Activated T-cell treated with anti-CD3 and anti-CD28 coated beads for 48 hours (primary cell): ENCODE results near the gene ZKSCAN3.
A peak's percentile ranks its signal among the peaks of the same experiment; 100 is the strongest.
"Not testable (repeated sequence)": the region's sequence is repeated elsewhere in the genome, so short reads cannot be mapped to it uniquely, and the experiment has no call there.

Experiments
- DNase-seq: peaks from one replicate; pipeline ENCODE4 v3.0.0-alpha.2; 2020; ENCODE audit warnings: low read depth

ZKSCAN3 gene

DNA sequence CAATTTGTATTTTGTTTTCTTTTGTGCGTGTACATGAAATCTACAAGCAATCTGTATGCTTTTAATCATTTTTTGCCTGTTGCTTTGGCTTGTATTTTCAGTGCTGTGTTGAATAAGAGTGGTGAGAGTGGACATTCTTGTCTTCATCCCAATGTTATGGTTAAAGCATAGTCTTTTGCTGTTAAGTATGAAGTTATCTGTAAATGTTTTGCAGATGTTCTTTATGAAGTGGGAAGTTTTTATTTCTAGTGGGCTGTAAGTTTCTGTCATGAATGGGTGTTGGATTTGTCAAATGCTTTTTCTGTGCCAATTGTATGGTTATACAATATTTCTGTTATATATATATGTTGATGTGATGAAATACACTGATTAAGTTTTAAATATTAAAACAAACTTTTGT lies 24.2 kb downstream of the ZKSCAN3 start:
- DNase-seq: no peak

- DNase-seq: no peak
Observed at GRCh38 chr6:28377879-28378278, 28.1 kb downstream of the ZKSCAN3 start.

- no peak for DNase-seq
Observed at GRCh38 chr6:28378644-28379043, 28.9 kb downstream of the ZKSCAN3 start.

DNA sequence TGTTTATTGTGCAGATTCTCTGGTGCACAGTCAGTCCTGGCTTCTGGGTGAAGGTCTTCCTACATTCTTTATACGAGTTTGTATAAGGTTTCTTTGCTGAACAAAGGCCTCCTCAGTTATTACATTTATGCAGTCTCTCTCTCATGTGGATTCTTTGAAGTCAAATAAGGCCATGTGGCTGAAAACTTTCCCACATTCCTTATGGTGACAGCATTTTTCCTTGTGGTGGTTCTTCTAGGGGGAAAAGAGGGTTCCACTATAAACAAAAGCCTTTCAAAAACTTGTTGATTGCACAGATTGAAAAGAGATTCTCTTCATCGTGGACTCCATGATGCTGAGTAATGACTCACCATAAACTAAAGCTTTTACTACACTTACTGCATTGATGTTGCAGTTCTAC lies 30.6 kb downstream of the ZKSCAN3 start:
- no peak for DNase-seq

- peak; percentile 26 for DNase-seq
Observed at GRCh38 chr6:28383235-28384142, 33.7 kb downstream of the ZKSCAN3 start.

- DNase-seq: no peak
Observed at GRCh38 chr6:28384143-28384533, 34.4 kb downstream of the ZKSCAN3 start.

DNA sequence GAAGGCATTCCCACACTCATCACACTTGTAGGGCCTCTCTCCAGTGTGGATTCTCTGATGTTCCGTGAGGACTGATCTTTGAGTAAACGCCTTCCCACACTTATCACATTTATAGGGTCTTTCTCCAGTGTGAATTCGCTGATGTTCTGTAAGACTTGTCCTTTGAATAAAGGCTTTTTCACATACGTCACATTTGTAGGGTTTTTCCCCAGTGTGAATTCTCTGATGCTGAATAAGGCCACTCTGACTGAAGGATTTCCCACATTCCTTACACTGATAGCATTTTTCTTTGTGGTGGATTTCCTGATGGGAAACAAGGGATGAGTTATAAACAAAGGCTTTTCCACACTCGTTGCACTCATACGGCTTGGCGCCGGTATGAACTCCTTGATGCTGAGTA lies 40.9 kb downstream of the ZKSCAN3 start:
- no peak for DNase-seq

DNA sequence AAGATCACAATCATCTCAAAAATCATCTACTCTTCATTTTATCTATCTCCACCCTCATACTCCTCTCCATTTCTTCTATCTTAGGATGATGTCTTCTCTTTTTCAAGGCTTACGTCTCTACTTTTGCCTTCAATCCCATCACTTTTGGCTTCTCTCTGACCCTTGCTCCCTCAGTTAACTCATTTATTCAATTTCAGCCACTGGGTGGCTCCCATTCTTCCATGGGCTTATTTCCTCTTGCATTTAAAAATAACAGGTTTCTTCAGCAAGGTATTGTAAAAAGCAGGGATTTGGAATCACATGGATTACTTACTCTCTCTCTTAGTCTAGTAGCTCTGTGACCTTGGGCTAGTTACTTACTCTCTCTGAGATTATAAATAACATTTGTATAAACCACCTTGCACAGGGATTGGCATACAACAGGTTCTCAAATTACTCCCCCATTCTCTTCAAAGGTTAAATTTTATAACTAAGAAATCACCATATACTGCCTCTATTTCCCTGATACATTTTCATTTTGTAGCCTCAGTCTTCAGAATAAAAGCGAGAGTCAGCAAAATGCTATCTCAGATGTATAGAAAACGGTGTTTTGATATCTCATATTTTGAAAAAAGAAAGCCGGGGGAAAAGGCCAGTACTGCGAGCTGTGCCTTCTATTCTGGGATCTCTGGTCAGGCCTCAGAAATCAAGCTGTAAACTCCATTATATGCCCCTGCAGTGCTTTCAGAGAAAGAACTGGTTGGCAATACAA lies 44.3 kb downstream of the ZKSCAN3 start:
- DNase-seq: no peak

GRCh38 chr6:28395918-28396317 lies 46.2 kb downstream of the ZKSCAN3 start:
- DNase-seq: no peak

DNA sequence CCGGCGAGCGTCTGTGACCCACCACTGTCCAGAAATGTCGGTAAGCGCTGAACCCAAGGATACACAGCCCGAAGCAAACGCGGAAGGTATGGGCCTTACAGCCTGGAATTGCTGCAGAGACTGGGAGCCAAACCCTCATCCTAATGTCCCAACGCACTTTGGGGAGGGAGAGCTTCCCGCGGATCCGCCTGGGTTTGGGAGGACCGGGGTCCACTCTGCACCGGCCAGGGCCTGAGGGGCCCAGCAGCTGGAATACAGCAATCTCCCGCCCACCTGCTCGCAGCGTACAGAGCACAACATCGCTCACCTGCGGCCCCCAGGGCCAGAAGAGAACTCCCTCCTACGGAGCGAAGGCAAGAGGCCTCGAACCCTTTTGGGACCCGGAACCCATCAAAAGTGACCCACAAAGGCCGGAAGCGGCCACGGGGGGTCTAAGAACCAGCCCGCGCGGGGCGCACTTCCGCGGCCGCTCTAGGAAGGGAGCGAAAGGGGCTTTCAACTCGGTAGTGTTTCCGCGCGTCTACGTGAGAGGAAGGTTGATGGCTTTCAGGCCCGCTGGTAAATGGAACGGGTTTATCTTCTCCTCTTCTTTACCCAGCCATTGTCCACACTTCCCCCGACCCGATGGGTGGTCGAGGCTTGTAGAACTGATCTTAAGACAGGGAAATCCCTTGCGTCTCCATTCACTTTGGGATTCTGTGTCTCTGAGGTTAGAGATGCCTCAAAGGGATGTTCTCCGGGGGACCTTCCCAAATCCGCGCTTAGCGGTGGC lies 49.8 kb downstream of the ZKSCAN3 start, which contains the start of gene ZSCAN12:
ZSCAN12 (minus strand) TSS at position 398 of the 772 bp plus-strand sequence. CDS start 1,342 bp downstream, outside the sequence.
- peak; percentile 82 for DNase-seq

- no peak for DNase-seq
Observed at GRCh38 chr6:28400122-28400451, 50.3 kb downstream of the ZKSCAN3 start.

DNA sequence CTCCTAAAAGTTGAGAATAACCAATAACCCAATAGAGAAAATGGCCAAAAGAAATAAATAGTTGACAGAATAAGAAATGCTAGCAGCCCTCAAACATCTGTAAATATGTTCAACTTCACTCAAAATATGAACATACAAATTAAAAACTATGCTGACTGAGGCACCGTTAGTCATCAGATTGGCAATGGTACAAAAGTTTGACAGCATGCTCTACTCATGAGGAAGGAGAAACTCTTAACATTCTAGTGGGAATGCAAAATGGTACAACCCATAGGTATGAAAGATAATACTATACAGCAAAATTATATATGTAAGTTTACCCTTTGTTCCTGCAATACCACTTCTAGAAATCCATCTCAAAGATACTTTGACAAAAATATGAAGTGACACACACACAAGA lies 51.4 kb downstream of the ZKSCAN3 start:
- no peak for DNase-seq

DNA sequence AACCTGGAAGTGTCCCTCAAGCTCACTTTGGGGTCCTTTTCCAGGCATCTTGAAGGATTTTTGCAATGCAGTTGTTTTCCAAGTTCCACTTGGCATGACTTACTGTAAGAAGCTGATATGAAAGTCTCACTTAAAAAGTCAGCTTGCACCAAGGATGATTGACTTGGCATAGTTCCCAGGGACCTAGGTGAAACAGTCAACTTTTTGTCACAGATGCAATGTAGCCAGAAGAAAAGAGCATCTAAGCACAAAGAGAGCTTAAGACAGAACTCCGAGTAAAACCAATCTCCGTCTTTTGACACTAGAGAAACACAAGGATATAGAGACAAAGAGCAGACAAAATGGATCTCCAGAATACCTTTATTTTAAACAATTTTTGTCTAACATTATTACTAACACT lies 52.5 kb downstream of the ZKSCAN3 start:
- no peak for DNase-seq

DNA sequence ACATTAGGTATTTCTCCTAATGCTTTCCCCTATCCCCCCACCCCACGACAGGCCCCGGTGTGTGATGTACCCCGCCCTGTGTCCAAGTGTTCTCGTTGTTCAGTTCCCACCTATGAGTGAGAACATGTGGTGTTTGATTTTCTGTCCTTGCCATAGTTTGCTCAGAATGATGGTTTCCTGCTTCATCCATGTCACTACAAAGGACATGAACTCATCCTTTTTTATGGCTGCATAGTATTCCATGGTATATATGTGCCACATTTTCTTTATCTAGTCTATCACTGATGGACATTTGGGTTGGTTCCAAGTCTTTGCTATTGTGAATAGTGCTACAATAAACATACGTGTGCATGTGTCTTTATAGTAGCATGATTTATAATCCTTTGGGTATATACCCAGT lies 54.2 kb downstream of the ZKSCAN3 start:
- DNase-seq: not testable (repeated sequence)

DNA sequence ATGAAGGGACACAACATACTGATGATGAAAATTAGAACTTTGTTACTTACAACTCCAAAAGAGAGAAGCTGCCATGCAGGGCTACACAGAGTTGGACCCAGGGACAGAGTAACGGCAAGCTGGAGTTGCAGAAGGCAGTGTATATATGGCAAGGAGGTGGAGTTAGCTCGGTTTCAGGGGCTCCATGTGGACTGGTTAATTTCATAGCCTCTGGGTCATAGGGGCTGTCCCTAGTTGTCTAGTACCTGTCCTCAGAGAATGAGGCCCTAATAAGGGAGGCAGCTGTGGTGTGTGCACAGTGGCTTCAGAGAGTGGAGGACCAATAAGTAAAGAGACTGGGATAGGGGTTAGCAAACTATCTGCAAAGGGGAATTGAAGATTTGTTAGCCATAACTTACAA lies 57.7 kb downstream of the ZKSCAN3 start:
- no peak for DNase-seq

- no peak for DNase-seq
Observed at GRCh38 chr6:28408076-28408802, 58.5 kb downstream of the ZKSCAN3 start.

GRCh38 chr6:28410767-28411166 lies 61.0 kb downstream of the ZKSCAN3 start:
- DNase-seq: no peak

DNA sequence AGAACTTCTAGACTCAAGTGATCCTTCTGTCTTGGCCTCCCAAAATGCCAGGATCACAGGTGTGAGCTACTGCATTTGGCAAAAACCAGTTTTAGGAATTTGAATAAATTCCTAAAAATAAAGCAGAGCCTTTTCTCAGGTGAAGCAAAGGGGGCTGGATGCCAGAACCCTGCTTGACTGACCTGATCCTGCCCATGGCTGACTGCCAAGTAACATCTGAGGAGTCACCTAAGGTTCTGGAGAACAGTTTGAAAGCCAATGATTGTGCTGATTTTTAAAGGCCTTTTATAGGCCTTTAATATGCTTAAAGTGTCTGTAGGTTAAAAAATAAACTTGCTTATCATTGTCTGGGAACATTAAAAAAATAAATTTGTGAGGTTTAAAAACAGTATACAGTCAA lies 63.9 kb downstream of the ZKSCAN3 start:
- DNase-seq: no peak
